Endodermal cell (in vitro differentiated cells): Measurements from ENCODE around the gene ANXA3. TPM values are rescaled to one million over a fixed set of nuclear protein-coding genes. Genes with fewer than 3 reads are reported as not detected.
"Not testable (repeated sequence)": the region's sequence is repeated elsewhere in the genome, so short reads cannot be mapped to it uniquely, and the experiment has no call there.

Experiments
- DNase-seq: peaks from one replicate; pipeline ENCODE4 v3.0.0-alpha.2; 2017
- H3K27ac ChIP-seq: 2 replicates; pipeline ENCODE4 v1.5.1; 2013; ENCODE audit warnings: mild to moderate bottlenecking, low read depth, low read length, moderate library complexity
- H3K27me3 ChIP-seq: 2 replicates; pipeline ENCODE4 v1.6.1; 2013; ENCODE audit warnings: mild to moderate bottlenecking, low read length, moderate library complexity; ENCODE audit not compliant: insufficient read depth, control insufficient read depth, poor library complexity, severe bottlenecking
- H3K36me3 ChIP-seq: 2 replicates; pipeline ENCODE4 v1.7.0; 2013; ENCODE audit warnings: mild to moderate bottlenecking, low read length, moderate library complexity; ENCODE audit not compliant: control insufficient read depth, insufficient read depth
- H3K4me1 ChIP-seq: one replicate; pipeline ENCODE4 v1.7.0; 2013; ENCODE audit warnings: low read length; ENCODE audit not compliant: control insufficient read depth, insufficient read depth
- H3K4me3 ChIP-seq: 2 replicates; pipeline ENCODE4 v1.5.1; 2013; ENCODE audit warnings: mild to moderate bottlenecking, low read length, moderate library complexity
- H3K9ac ChIP-seq: 2 replicates; pipeline ENCODE4 v1.6.1; 2013; ENCODE audit warnings: mild to moderate bottlenecking, low read length, moderate library complexity; ENCODE audit not compliant: poor library complexity, severe bottlenecking; ENCODE audit errors: extremely low read depth
- H3K9me3 ChIP-seq: 2 replicates; pipeline ENCODE4 v1.6.1; 2013; ENCODE audit warnings: mild to moderate bottlenecking, low read length, moderate library complexity; ENCODE audit not compliant: control insufficient read depth
- H3K27ac Mint-ChIP-seq: 2 replicates; pipeline ENCODE4 v1.8.0; 2020; ENCODE audit warnings: mixed read lengths
- H3K27me3 Mint-ChIP-seq: 2 replicates; pipeline ENCODE4 v1.8.0; 2021; ENCODE audit warnings: mild to moderate bottlenecking, mixed read lengths; ENCODE audit not compliant: insufficient read depth
- H3K36me3 Mint-ChIP-seq: 2 replicates; pipeline ENCODE4 v1.8.0; 2020; ENCODE audit warnings: low read depth, mixed read lengths
- H3K4me1 Mint-ChIP-seq: 2 replicates; pipeline ENCODE4 v1.8.0; 2020; ENCODE audit warnings: mixed read lengths
- H3K4me3 Mint-ChIP-seq: 2 replicates; pipeline ENCODE4 v1.8.0; 2020; ENCODE audit warnings: mild to moderate bottlenecking, moderate library complexity, mixed read lengths
- H3K9me3 Mint-ChIP-seq: 2 replicates; pipeline ENCODE4 v1.8.0; 2020; ENCODE audit warnings: mild to moderate bottlenecking, mixed read lengths
- CTCF ChIP-seq: fragments of 200-600 bp; sonication (generic); conservative IDR thresholded peaks from 2 replicates; pipeline ENCODE4 v1.5.0; 2021; ENCODE audit warnings: antibody characterized with exemption, mild to moderate bottlenecking
- WGBS, 2 experiments: methylation state at CpG; one replicate each; pipeline versions ENCODE4 v1.1.5 to v1.1.7; 2013; ENCODE audit warnings: missing lambda C conversion rate in 2 of 2, mixed read lengths in 1 of 2; ENCODE audit not compliant: insufficient coverage in 1 of 2, insufficient read length in 1 of 2; 5-methylcytosine and 5-hydroxymethylcytosine counted together
- long read RNA-seq, 4 experiments: library from polyadenylated mRNA in 2 of 4; library from RNA in 1 of 4; library from capped mRNA in 1 of 4; stranded (forward) in 3 of 4; unstranded in 1 of 4; transcript quantifications; one replicate each; pipeline ENCODE4 v2.0.0, GENCODE V29; 2020 to 2021; ENCODE audit warnings: inconsistent platforms in 1 of 4
- polyA plus RNA-seq, 2 experiments: library from polyadenylated mRNA; stranded (reverse); fragments of 50-300 nt; gene quantifications; one replicate each; pipeline ENCODE4 v1.2.3, GENCODE V29; 2013
- total RNA-seq, 2 donors: library from RNA; stranded (reverse); fragmentation: NEBNext Ultra II Directional in 1 of 2; extraction: Animal tissue kit (Norgen Biotek cat#: 25700) in 1 of 2; gene quantifications; 2 replicates in 1 of 2; 3 replicates in 1 of 2; pipeline ENCODE4 v1.2.1, GENCODE V29; 2021

ANXA3 gene
- total RNA-seq, result 10 to 100 TPM; 25.5 to 43.9 TPM
- 23.0 TPM for polyA plus RNA-seq (2013, experiment 1 of 2)
- 31.4 TPM for polyA plus RNA-seq (2013, experiment 2 of 2)
- long read RNA-seq, experiment 1, transcript ANXA3-201 (13 exons, 1,657 nt), result major isoform, 6 of 12 reads
- long read RNA-seq, experiment 1, partial matches to known transcripts, result 5 of 12 reads
- long read RNA-seq, experiment 1, other reads (novel, unspliced or antisense), result 1 of 12 reads
- long read RNA-seq, experiment 2, transcript ANXA3-201 (13 exons, 1,657 nt), result major isoform, 51 of 65 reads
- long read RNA-seq, experiment 2, partial matches to known transcripts, result 1 of 65 reads
- long read RNA-seq, experiment 2, other reads (novel, unspliced or antisense), result 12 of 65 reads
- long read RNA-seq, experiment 3, transcript ANXA3-201 (13 exons, 1,657 nt), result major isoform, 240 of 283 reads
- long read RNA-seq, experiment 3, partial matches to known transcripts, result 5 of 283 reads
- long read RNA-seq, experiment 3, other reads (novel, unspliced or antisense), result 37 of 283 reads
- long read RNA-seq, experiment 4, transcript ANXA3-201 (13 exons, 1,657 nt), result major isoform, 68 of 75 reads
- long read RNA-seq, experiment 4, partial matches to known transcripts, result 2 of 75 reads
- long read RNA-seq, experiment 4, other reads (novel, unspliced or antisense), result 5 of 75 reads

GRCh38 chr4:78551420-78552351 is at the start of gene ANXA3:
Gene ANXA3, plus strand, starts transcription at chr4:78551770. Its CDS starts 2,704 bp downstream, at chr4:78554474.
- Histone ChIP-seq H3K4me3 (peak within 1 kb of the TSS; percentile 81), H3K27me3 (no peaks in the 10 kb centered on the region), H3K9me3 (peaks cover 29% of the 10 kb centered on the region), H3K27ac (peak within 1 kb of the TSS; percentile 47), H3K4me1 (peaks cover 4% of the 10 kb centered on the region), H3K36me3 (peaks cover 35% of the 10 kb centered on the region), H3K9ac (peak within 1 kb of the TSS; percentile 98)
- Mint-ChIP-seq H3K27ac (peak within 1 kb of the TSS; percentile 86), H3K36me3 (peaks cover 22% of the 10 kb centered on the region), H3K27me3 (peaks cover 30% of the 10 kb centered on the region), H3K9me3 (peaks cover 20% of the 10 kb centered on the region), H3K4me1 (peaks cover 17% of the 10 kb centered on the region), H3K4me3 (peak within 1 kb of the TSS; percentile 67)
- 3 to 12% methylated on average over 22 to 64 of the region's 65 CpGs for WGBS, 2 experiments
- peak; percentile 91 for DNase-seq
- TF ChIP-seq CTCF, result peak; percentile 16

- H3K27ac ChIP-seq, H3K27me3 Mint-ChIP-seq, H3K4me1 Mint-ChIP-seq, H3K4me3 Mint-ChIP-seq, H3K9me3 ChIP-seq, H3K27me3 ChIP-seq, H3K4me1 ChIP-seq, H3K27ac Mint-ChIP-seq, H3K9ac ChIP-seq, H3K4me3 ChIP-seq: not testable (repeated sequence)
- Mint-ChIP-seq H3K36me3 (peaks cover 61% of the 10 kb centered on the region), H3K9me3 (peaks cover 15% of the 10 kb centered on the region)
- peaks cover 45% of the 10 kb centered on the region for H3K36me3 ChIP-seq
- DNase-seq, result peak; percentile 60
- 65 to 70% methylated on average over 7 to 10 of the region's 10 CpGs for WGBS, 2 experiments
Observed at GRCh38 chr4:78506260-78506659, 45.3 kb upstream of the ANXA3 start.

- peaks cover 38% of the 10 kb centered on the region for H3K36me3 Mint-ChIP-seq
- DNase-seq, result no peak
- H3K4me3 Mint-ChIP-seq, result no peak overlapping the region
Observed at GRCh38 chr4:78509043-78509442, 42.5 kb upstream of the ANXA3 start.

More at GRCh38 chr4:78509043-78509442, 42.5 kb upstream of the ANXA3 start:
- Histone ChIP-seq H3K9me3 (no peaks in the 10 kb centered on the region), H3K27me3 (no peaks in the 10 kb centered on the region), H3K4me3 (no peak overlapping the region), H3K36me3 (peaks cover 72% of the 10 kb centered on the region), H3K4me1 (no peaks in the 10 kb centered on the region), H3K9ac (no peak overlapping the region), H3K27ac (no peak overlapping the region)
- WGBS, 2 experiments, result 69% methylated on average over 2 of the region's 2 CpGs; no CpG with 5 or more reads in 1 of the 2 experiments
- Mint-ChIP-seq H3K27me3 (no peaks in the 10 kb centered on the region), H3K9me3 (peaks cover 4% of the 10 kb centered on the region), H3K27ac (no peak overlapping the region), H3K4me1 (peaks cover 4% of the 10 kb centered on the region)
- no peak for TF ChIP-seq CTCF
